Body of pancreas (tissue), 4 donors: ENCODE data around the gene KIF5B. TPM values are rescaled to one million over a fixed set of nuclear protein-coding genes. Genes with fewer than 3 reads are reported as not detected.
"Not testable (repeated sequence)": the region's sequence is repeated elsewhere in the genome, so short reads cannot be mapped to it uniquely, and the experiment has no call there.

Source experiments
- ATAC-seq: fragments of 150-250 bp; one replicate; pipeline ENCODE4 v1.9.1; 2016
- DNase-seq, 4 donors: peaks; one replicate each; pipeline ENCODE4 v3.0.0-alpha.2; 2019
- H3K27ac ChIP-seq, 4 donors: fragments of 200-600 bp; sonication (generic); 1 replicate in 3 of 4; 2 replicates in 1 of 4; pipeline versions ENCODE4 v1.5.1 to v1.6.1; 2016 to 2019; ENCODE audit warnings: mild to moderate bottlenecking in 1 of 4, mixed read lengths in 1 of 4, moderate library complexity in 1 of 4
- H3K27me3 ChIP-seq, 2 donors: fragments of 200-600 bp; sonication (generic); one replicate each; pipeline ENCODE4 v1.6.0; 2016; ENCODE audit warnings: mild to moderate bottlenecking in 1 of 2
- H3K36me3 ChIP-seq, 2 donors: fragments of 200-600 bp; sonication (generic); replicated peaks in 1 of 2; 2 replicates each; pipeline ENCODE4 v1.5.1; 2016; ENCODE audit warnings: low read depth in 2 of 2; ENCODE audit not compliant: insufficient read depth in 1 of 2
- H3K4me1 ChIP-seq: fragments of 200-600 bp; sonication (generic); one replicate; pipeline ENCODE4 v1.6.0; 2016
- H3K4me3 ChIP-seq, 2 donors: fragments of 200-600 bp; sonication (generic); 1 replicate in 1 of 2; 2 replicates in 1 of 2; pipeline ENCODE4 v1.5.1; 2016 to 2019
- H3K9me3 ChIP-seq, 3 donors: fragments of 200-600 bp; sonication (generic); 1 replicate in 2 of 3; 2 replicates in 1 of 3; pipeline ENCODE4 v1.5.1; 2016
- POLR2A ChIP-seq, 3 donors: fragments of 450-650 bp; IDR thresholded peaks; one replicate each; pipeline ENCODE4 v1.6.1; 2016; ENCODE audit warnings: antibody characterized with exemption in 3 of 3, mild to moderate bottlenecking in 2 of 3
- WGBS, 2 donors: methylation state at CpG; one replicate each; pipeline ENCODE4 v1.1.5; 2017; 5-methylcytosine and 5-hydroxymethylcytosine counted together
- intact Hi-C: fragments of 100-400 bp; cut with DNase I; formaldehyde crosslinking; loops from one replicate; pipeline ENCODE4 v1.15.1; 2023
- total RNA-seq, 2 donors: library from RNA; depleted of rRNA; stranded (reverse); fragments of >200 nt; gene quantifications; one replicate each; pipeline ENCODE4 v1.1.0, GENCODE V29; 2016
- TF ChIP-seq, protein P1 (sequence below), 7 experiments: fragments of 450-650 bp in 4 of 7; fragments of 200-600 bp in 3 of 7; sonication (generic) in 3 of 7; IDR thresholded peaks; one replicate each; pipeline ENCODE4 v1.5.1; 2016 to 2019; ENCODE audit warnings: antibody characterized with exemption in 7 of 7

The KIF5B gene
- total RNA-seq, 2 donors from 2014 or later = 53.7 to 59.9 TPM

DNA sequence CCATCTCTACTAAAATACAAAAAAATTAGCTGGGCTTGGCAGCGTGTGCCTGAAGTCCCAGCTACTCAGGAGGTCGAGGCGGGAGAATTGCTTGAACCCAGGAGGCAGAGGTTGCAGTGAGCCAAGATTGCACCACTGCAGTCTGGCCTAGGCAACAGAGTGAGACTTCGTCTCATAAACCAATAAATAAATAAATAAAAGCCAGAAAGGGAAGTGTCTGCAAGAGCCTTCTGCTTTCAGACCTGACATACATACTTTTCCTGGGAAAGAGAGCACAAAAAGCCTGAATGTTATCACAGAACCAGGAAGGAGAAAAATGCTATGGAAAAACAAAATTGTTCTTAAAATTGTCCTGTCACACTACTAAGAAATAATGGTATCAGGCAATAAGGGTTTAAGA lies 4.1 kb upstream of the KIF5B start:
- intact Hi-C loops = no loop called here

DNA sequence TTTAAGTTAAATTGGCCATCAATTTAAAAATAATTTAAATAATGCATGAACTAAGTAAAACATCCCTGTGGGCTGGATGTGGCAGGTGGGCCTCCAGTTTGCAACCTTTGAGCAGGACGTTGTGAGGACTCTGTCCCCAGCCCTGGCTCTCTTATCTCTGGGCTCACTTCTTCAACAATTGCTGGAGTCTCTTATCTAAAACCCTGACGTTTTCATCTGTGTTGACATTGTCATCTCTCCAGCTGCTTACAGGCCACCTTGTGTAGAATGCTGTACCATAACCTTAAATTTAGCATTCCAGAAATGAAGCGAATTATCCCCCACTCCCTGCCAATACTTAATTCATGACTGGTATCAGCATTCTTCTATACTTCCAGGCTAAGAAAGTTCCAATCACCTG lies 3.2 kb upstream of the KIF5B start:
- Histone ChIP-seq H3K27ac (no peak overlapping the region), H3K4me1 (peaks cover 6% of the 10 kb centered on the region), H3K27me3 (no peaks in the 10 kb centered on the region), H3K4me3 (no peak overlapping the region), H3K9me3 (no peaks in the 10 kb centered on the region), H3K36me3 (no peaks in the 10 kb centered on the region)
- 33 to 43% methylated on average over 3 of the region's 3 CpGs for WGBS, 2 donors
- intact Hi-C loops = loop anchor here (10.0 kb wide), 1 partner anchor 155 kb away; no protein-coding TSS in a partner anchor
- TF ChIP-seq, protein P1, sequence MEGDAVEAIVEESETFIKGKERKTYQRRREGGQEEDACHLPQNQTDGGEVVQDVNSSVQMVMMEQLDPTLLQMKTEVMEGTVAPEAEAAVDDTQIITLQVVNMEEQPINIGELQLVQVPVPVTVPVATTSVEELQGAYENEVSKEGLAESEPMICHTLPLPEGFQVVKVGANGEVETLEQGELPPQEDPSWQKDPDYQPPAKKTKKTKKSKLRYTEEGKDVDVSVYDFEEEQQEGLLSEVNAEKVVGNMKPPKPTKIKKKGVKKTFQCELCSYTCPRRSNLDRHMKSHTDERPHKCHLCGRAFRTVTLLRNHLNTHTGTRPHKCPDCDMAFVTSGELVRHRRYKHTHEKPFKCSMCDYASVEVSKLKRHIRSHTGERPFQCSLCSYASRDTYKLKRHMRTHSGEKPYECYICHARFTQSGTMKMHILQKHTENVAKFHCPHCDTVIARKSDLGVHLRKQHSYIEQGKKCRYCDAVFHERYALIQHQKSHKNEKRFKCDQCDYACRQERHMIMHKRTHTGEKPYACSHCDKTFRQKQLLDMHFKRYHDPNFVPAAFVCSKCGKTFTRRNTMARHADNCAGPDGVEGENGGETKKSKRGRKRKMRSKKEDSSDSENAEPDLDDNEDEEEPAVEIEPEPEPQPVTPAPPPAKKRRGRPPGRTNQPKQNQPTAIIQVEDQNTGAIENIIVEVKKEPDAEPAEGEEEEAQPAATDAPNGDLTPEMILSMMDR (IDR thresholded peaks at IDR 0.05) = no peak
- no peak for TF ChIP-seq POLR2A (IDR thresholded peaks at IDR 0.05)
- ATAC-seq = no peak
- DNase-seq = no peak

More for the DNA sequence above, 4.1 kb upstream of the KIF5B start:
- no peaks in the 10 kb centered on the region for H3K9me3 ChIP-seq
- no peak for DNase-seq
- ATAC-seq = no peak
- peaks cover 6% of the 10 kb centered on the region for H3K4me1 ChIP-seq
- H3K36me3 ChIP-seq = no peaks in the 10 kb centered on the region
- H3K27me3 ChIP-seq = no peaks in the 10 kb centered on the region
- no peak overlapping the region for H3K27ac ChIP-seq
- no peak overlapping the region for H3K4me3 ChIP-seq
- no peak for TF ChIP-seq POLR2A (IDR thresholded peaks at IDR 0.05)
- TF ChIP-seq, protein P1 (IDR thresholded peaks at IDR 0.05) = no peak
- 70 to 81% methylated on average over 4 of the region's 4 CpGs for WGBS, 2 donors

DNA sequence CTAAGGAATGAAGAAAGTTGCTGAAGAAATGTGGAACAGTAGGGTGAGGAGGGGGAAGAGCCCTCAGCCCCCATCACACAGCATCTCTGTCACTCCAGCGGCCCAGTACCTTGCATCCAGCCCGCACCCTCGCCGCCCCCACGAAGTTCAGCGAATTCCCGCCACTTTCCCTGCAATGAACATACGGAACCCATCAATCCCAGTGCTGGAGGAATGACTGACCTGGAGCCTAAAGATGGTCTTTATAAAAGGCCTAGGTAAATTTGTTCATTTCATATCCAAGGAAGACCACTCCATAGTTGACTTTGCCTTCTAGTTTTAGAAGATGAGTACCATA lies 779 bp upstream of the KIF5B start:
- Histone ChIP-seq H3K36me3 (no peaks in the 10 kb centered on the region), H3K4me1 (peaks cover 26% of the 10 kb centered on the region), H3K4me3 (no peak overlapping the region), H3K27me3 (no peaks in the 10 kb centered on the region), H3K27ac (peak overlapping the region in 3 of 4 donors; percentile 94 to 99 (median 95)), H3K9me3 (no peaks in the 10 kb centered on the region)
- ATAC-seq = no peak
- DNase-seq = no peak
- TF ChIP-seq POLR2A (IDR thresholded peaks at IDR 0.05) = no peak
- TF ChIP-seq, protein P1 (IDR thresholded peaks at IDR 0.05) = no peak
- 46 to 54% methylated on average over 8 of the region's 8 CpGs for WGBS, 2 donors
- intact Hi-C loops = loop anchor here (10.0 kb wide), 1 partner anchor 158 kb away; no protein-coding TSS in a partner anchor

DNA sequence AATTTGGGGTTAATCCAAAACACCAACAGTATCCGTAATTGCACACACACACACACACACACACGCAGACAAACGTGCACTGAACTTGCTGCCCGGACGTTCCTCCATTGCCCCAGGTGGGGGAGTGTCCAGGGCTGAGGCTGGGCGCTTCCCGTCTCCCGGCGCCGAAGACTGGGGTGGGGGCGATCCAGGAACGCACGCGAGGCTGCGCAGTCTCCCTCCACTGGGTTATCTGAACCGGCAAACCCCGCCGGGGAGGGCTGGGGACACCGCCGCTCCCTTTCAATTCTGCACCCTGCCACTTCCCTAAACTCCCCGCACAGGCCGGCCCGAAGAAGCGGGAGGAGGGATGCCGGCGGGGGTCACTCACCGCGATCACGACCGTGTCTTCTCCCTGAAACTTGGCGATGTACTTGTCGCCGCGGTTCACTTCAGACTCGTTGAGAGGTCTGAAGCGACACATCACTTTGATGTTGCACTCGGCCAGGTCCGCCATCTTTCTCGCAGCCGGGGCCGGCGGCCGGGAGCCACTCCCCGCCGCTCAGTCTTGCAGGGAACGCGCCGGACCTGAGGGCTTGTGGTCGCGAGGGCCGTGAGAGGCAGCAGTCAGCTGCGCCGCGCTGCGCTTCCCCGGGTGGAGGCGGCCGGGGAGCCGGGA lies 618 bp downstream of the KIF5B start:
- no peak for TF ChIP-seq POLR2A (IDR thresholded peaks at IDR 0.05)
- TF ChIP-seq, protein P1 (IDR thresholded peaks at IDR 0.05) = peak in 4 of 7 experiments; percentile 18 to 31 (median 26)
- intact Hi-C loops = loop anchor here (10.0 kb wide), 1 partner anchor 159 kb away; no protein-coding TSS in a partner anchor
- Histone ChIP-seq H3K27me3 (no peaks in the 10 kb centered on the region), H3K4me1 (peaks cover 40% of the 10 kb centered on the region), H3K9me3 (no peaks in the 10 kb centered on the region), H3K36me3 (no peaks in the 10 kb centered on the region), H3K4me3 (peak overlapping the region; percentile 70 to 79), H3K27ac (peak overlapping the region; percentile 91 to 99 (median 94))
- WGBS, 2 donors = 0 to 1% methylated on average over 13 to 59 of the region's 59 CpGs
- ATAC-seq (peak; percentile 64), DNase-seq (peak; percentile 64 to 75 (median 68))

DNA sequence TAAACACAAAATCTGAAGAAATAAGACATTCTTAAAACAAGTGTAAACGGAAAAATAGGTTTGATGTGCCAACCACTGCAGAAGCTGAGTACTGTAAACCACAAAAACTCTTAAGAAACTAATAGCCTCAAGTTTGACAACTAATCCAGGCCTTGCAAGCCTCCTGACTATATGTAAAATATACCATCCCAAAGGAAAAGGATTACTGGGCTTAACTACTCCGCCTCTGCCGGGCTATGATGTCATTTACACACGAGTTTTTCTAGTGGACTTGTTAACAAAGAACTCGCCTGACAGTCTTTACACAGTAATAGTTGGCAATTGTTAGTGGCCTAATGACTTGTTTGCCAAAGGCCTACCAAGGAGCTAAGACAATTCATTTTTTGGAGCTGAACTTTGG lies 2.1 kb downstream of the KIF5B start:
- intact Hi-C loops = loop anchor here (10.0 kb wide), 1 partner anchor 161 kb away; no protein-coding TSS in a partner anchor
- H3K9me3 ChIP-seq = no peaks in the 10 kb centered on the region
- H3K27me3 ChIP-seq = no peaks in the 10 kb centered on the region
- H3K4me3 ChIP-seq = no peak overlapping the region
- ATAC-seq (peak; percentile 25), DNase-seq (peak in 3 of 4 donors; percentile 24 to 45 (median 40))
- TF ChIP-seq POLR2A (IDR thresholded peaks at IDR 0.05) = no peak
- TF ChIP-seq, protein P1 (IDR thresholded peaks at IDR 0.05) = no peak
- H3K4me1 ChIP-seq = peaks cover 54% of the 10 kb centered on the region
- H3K36me3 ChIP-seq = no peaks in the 10 kb centered on the region
- peak overlapping the region in 2 of 4 donors; percentile 11 to 99 for H3K27ac ChIP-seq
- 2 to 3% methylated on average over 5 of the region's 5 CpGs for WGBS, 2 donors

DNA sequence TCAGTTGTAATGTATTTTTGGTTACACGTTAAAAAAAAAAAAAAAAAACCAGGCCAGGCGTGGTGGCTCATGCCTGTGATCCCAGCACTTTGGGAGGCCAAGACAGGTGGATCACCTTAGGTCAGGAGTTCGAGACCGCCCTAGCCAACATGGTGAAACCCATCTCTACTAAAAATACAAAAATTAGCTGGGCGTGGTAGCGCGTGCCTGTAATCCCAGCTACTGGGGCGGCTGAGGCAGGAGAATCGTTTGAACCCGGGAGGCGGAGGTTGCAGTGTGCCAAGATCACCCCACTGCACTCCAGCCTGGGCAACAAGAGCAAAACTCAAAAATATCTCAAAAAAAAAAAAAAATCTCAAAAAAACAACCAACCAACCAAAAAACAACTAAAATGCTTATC lies 2.8 kb downstream of the KIF5B start:
- peaks cover 61% of the 10 kb centered on the region for H3K4me1 ChIP-seq
- ATAC-seq, DNase-seq, H3K9me3 ChIP-seq, H3K4me3 ChIP-seq, H3K27me3 ChIP-seq, H3K36me3 ChIP-seq: not testable (repeated sequence)
- peak overlapping the region in 1 of 4 donors; percentile 99 for H3K27ac ChIP-seq
- intact Hi-C loops = loop anchor here (10.0 kb wide), 1 partner anchor 161 kb away; no protein-coding TSS in a partner anchor
- WGBS, 2 donors = 85 to 91% methylated on average over 11 of the region's 11 CpGs
